GM12872 (cell line): Measurements from ENCODE around the gene ADGRL4.

Experiments
- CTCF ChIP-seq: IDR thresholded peaks from 3 replicates; pipeline ENCODE4 v1.5.1; 2011; ENCODE audit warnings: low read depth, mild to moderate bottlenecking, low read length, moderate library complexity; ENCODE audit not compliant: insufficient read depth

The ADGRL4 gene

GRCh38 chr1:78996791-78997190 is 9.7 kb downstream of the ADGRL4 start:
- TF ChIP-seq CTCF, result no peak

- no peak for TF ChIP-seq CTCF
Observed at GRCh38 chr1:78987042-78987441, 19.5 kb downstream of the ADGRL4 start.

GRCh38 chr1:78980511-78980910 is 26.0 kb downstream of the ADGRL4 start:
- no peak for TF ChIP-seq CTCF

- TF ChIP-seq CTCF, result no peak
Observed at GRCh38 chr1:78972723-78973122, 33.8 kb downstream of the ADGRL4 start.

- no peak for TF ChIP-seq CTCF
Observed at GRCh38 chr1:78958711-78959110, 47.8 kb downstream of the ADGRL4 start.

- no peak for TF ChIP-seq CTCF
Observed at GRCh38 chr1:78950826-78951225, 55.7 kb downstream of the ADGRL4 start.

GRCh38 chr1:78949227-78949626 is 57.3 kb downstream of the ADGRL4 start:
- TF ChIP-seq CTCF, result no peak

- no peak for TF ChIP-seq CTCF
Observed at GRCh38 chr1:78919150-78919549, 87.4 kb downstream of the ADGRL4 start.
